Activated CD4-positive, alpha-beta T cell treated with anti-CD3 and anti-CD28 coated beads, Interleukin-10, Interleukin-2, amounts not matched to agents 100 ng/mL and 50 ng/mL, durations not matched to agents 16 hours and 8 hours (primary cell): ENCODE data around the gene MT1A.

Source experiments
- DNase-seq: peaks from one replicate; pipeline ENCODE4 v3.0.0-alpha.2; 2020

Gene MT1A

GRCh38 chr16:56632156-56632847, 6.2 kb upstream of the MT1A start, which contains the start of gene MT1M:
Gene MT1M (plus strand): TSS chr16:56632659. CDS start chr16:56632732, 73 bp downstream.
- DNase-seq, result no peak

- DNase-seq, result no peak
Observed at GRCh38 chr16:56632848-56633365, 5.6 kb upstream of the MT1A start.

DNA sequence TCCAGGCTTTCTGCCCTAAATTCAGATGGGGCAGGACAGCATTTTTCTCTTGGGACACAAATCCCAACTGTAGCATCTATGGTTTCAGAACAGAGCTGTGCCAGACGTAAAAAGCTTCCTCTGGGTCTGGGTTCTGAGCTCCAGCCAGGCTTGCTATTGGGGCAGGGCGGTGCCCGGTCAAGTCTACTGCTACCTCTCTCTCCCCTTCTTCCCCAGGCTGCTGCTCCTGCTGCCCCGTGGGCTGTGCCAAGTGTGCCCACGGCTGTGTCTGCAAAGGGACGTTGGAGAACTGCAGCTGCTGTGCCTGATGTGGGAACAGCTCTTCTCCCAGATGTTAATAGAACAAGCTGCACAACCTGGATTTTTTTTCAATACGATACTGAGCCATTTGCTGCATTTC, 4.9 kb upstream of the MT1A start:
- DNase-seq, result no peak

- DNase-seq, result no peak
Observed at GRCh38 chr16:56634715-56635440, 3.6 kb upstream of the MT1A start.

GRCh38 chr16:56635441-56635967, 3.0 kb upstream of the MT1A start:
- DNase-seq, result no peak

- DNase-seq, result no peak
Observed at GRCh38 chr16:56636616-56637413, 1.7 kb upstream of the MT1A start.

DNA sequence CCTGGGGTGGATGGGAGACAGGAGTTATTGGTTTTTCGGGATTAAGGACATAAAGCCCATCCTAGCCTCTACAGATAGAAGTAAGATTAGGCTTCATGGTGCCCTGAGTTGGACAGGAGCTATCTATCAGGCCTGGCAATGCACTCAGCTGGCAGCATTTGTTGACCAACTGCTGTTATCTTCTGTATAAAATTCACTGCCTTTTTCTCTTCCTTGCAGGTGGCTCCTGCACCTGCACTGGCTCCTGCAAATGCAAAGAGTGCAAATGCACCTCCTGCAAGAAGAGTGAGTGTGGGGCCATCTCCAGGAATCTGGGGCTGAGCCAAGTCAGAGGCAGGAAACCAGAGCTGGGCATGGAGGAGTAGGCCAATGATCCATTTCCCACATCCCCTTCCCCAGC, 579 bp downstream of the MT1A start:
- DNase-seq, result no peak

DNA sequence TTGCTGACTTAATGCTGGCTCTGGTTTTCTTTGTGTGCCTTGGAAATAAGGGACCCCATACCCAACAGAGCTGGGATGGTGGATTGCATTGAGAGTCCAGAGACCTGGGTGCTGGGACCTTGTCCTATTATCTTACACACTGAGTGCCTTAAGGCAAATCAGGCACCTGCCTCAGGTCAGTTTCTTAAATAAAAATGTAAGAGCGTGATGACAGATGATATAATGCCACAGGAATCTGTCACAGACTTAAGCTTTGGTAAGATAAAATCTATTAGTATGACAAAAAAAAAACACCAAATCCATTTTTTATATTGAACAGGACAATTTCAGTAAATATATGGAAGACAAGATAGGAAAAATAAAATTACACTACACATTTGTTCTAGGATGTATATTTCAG, 1.6 kb downstream of the MT1A start:
- no peak for DNase-seq

DNA sequence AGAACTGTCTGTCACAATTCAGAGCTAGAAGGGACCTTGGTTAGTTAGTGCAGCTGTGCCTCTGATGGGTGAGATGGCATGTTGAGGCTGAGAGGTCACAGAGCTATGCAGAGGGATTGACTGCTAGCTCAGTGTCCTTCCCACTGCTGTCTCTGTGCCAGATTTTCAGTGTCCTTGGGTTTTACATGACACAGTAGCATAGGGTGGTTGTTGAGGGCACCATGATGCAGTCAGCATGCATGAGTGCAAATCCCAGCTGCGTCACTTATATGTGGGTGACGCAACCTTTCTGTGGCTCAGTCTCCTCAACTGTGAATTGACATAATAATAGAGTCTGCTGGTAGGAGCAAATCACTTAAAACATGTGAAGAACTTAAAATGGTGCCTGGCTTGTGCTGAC, 2.7 kb downstream of the MT1A start:
- DNase-seq, result no peak

DNA sequence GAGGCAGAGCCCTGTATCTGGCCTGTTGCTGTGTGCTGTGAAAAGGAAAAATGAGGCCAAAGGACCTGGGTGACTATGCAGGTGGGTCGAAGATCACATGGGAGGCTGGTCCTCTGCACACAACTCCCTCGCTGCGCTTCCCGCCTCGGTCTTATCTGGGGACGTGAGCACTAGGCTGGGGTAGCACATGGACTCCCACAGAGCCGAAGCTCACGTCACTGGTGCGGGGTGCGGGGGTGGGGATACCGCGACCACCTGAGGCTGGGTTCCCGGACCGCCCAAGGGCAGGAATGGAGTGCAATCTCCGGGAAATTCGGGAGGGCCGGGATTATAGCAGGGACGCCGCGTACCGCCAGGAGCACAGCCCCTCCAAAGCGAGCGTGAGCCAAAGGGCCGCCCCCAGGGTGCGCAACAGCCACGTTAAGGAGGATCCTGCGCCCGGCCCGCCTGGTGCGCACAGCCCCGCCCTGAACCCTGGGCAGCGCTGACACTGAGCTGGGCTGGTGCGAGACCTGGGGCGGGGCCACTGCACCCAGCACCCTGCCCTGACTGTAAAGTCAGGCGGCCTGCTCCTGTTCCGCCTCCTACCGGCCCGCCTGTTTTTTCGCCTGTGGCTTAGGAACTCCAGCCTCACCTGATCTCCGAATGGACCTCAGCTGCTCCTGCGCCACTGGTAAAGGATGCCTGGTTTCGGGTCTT, 4.8 kb downstream of the MT1A start:
- peak; percentile 84 for DNase-seq

DNA sequence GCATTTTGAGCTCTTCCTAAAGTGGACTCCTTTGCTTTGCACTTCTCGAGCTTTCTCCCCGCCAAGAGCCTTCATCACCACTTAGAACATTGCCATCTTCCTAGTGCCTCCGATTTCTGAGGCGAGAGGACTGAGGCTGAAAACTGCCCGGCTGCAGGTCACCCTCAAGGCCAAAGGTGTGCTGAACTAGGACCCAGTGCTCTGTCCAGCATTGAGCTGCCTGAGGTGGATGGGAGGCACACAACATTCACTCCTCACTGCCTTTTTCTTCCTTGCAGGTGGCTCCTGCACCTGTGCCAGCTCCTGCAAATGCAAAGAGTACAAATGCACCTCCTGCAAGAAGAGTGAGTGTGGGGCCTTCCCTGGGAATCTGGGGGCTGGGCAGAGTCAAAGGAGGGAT, 5.4 kb downstream of the MT1A start:
- no peak for DNase-seq

GRCh38 chr16:56645311-56645710, 6.8 kb downstream of the MT1A start:
- DNase-seq, result no peak

- DNase-seq, result no peak
Observed at GRCh38 chr16:56645838-56646237, 7.4 kb downstream of the MT1A start.

- DNase-seq, result no peak
Observed at GRCh38 chr16:56647641-56648431, 9.4 kb downstream of the MT1A start.

DNA sequence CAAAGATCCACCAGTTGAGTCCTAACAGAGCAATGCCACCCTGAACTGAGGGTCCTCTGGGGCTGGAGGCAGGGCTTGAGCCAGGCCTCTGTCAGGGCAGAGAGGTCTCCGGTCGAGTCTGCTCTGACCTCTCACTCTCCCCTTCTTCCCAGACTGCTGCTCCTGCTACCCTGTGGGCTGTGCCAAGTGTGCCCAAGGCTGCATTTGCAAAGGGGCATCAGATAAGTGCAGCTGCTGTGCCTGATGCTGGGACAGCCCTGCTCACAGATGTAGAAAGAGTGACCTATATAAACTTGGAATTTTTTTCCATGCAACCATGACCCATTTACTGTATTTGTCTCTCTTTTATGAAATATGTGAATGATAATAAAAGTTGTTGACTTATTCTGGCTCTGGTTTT, 10.8 kb downstream of the MT1A start:
- DNase-seq, result no peak

DNA sequence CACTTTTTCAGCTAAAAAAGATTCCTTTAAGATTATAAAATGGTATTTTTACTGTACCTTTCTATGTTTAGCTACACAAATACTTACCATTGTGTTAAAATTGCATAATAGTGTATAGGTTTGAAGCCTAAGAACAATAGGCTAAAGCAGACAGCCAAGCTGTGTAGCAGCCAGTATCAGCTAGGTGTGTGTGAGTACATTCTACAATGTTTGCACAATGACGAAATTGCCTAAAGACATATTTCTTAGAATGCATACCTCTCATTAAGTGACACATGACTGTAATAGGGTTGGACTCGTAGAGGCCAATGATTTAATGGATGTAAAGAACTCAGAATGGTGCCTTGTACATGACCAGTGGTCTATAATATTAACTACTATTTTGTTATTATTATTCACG, 11.4 kb downstream of the MT1A start:
- DNase-seq, result no peak

- no peak for DNase-seq
Observed at GRCh38 chr16:56651586-56651985, 13.1 kb downstream of the MT1A start, which contains the start of gene MT1B. Gene MT1B (plus strand): TSS chr16:56651886. CDS start chr16:56651954, 68 bp downstream.

- no peak for DNase-seq
Observed at GRCh38 chr16:56652600-56652999, 14.1 kb downstream of the MT1A start.

DNA sequence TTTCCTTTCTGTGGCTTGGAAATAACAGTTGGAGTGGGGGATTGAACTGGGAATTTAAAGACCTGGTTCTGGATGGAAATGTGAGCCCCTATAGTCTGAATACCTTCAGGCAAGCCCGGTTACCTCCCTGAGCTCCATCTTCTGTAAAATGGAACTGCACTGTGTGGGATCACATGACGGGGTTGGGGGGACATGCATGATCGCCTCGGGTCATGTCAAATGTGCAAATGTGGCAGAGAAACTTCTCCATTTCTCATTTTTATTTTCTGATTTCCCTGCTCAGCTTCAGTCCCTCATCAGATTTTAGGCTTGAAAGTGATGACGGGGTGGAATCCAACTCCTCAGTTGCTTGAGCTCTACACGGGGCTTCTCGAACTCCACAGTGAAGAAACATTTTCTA, 14.8 kb downstream of the MT1A start:
- DNase-seq, result no peak

GRCh38 chr16:56657555-56658326, 19.3 kb downstream of the MT1A start, which contains the start of gene MT1F:
Gene MT1F (plus strand): TSS chr16:56657959. CDS start chr16:56658059, 100 bp downstream.
- DNase-seq, result peak; percentile 57
